ENCODE results near the gene SEC14L5.

The SEC14L5 gene

GRCh38 chr16:5066511-5066910 lies 108.4 kb downstream of the SEC14L5 start:
- Histone ChIP-seq H3K4me2 (ENCODE audit: low read length) (no peak overlapping the region), H3K9ac (ENCODE audit: low read depth, low read length) (no peak overlapping the region), H3K9me3 (replicated peaks; ENCODE audit: low read length) (no peaks in the 10 kb centered on the region), H3K4me3 (ENCODE audit: low read length) (no peak overlapping the region), H3K4me1 (ENCODE audit: control insufficient read depth, insufficient read depth, low read length) (peaks cover 4% of the 10 kb centered on the region), H3K27me3 (ENCODE audit: control insufficient read depth, insufficient read depth, low read length) (peaks cover 41% of the 10 kb centered on the region), H3K36me3 (ENCODE audit: insufficient read depth, low read length) (no peaks in the 10 kb centered on the region)

Measured in skeletal muscle satellite cell (primary cell).